GM23338 (cell line): ENCODE results near the gene FKBP9.
A peak's percentile ranks its signal among the peaks of the same experiment; 100 is the strongest.

Source experiments
- CREB1 ChIP-seq: fragments of 250-450 bp; sonication (Bioruptor Pico); IDR thresholded peaks from 2 replicates; pipeline ENCODE4 v1.5.0; 2020; ENCODE audit warnings: low read depth, mild to moderate bottlenecking, moderate library complexity
- EZH2 ChIP-seq: fragments of 200-600 bp; sonication (generic); IDR thresholded peaks from one replicate; pipeline ENCODE4 v1.8.0; 2017; ENCODE audit warnings: antibody characterized with exemption, mild to moderate bottlenecking, low read depth; ENCODE audit not compliant: unreplicated experiment
- JUNB ChIP-seq: IDR thresholded peaks from one replicate; pipeline ENCODE4 v1.6.1; 2016; ENCODE audit warnings: antibody characterized with exemption; ENCODE audit not compliant: unreplicated experiment
- POLR2AphosphoS5 ChIP-seq: IDR thresholded peaks from 2 replicates; pipeline ENCODE4 v1.6.1; 2016; ENCODE audit warnings: antibody characterized with exemption, low read depth
- STAT1 ChIP-seq: IDR thresholded peaks from one replicate; pipeline ENCODE4 v1.6.1; 2016; ENCODE audit warnings: antibody characterized with exemption; ENCODE audit not compliant: unreplicated experiment
- TF ChIP-seq, protein P1 (sequence below), 2 experiments: fragments of 200-600 bp in 1 of 2; sonication (generic) in 1 of 2; conservative IDR thresholded peaks; 2 replicates each; pipeline versions ENCODE4 v1.5.1 to v1.6.1; 2016 to 2017; ENCODE audit warnings: antibody characterized with exemption in 2 of 2, low read depth in 2 of 2, mild to moderate bottlenecking in 2 of 2, moderate library complexity in 1 of 2
- TF ChIP-seq, protein P2 (sequence below): IDR thresholded peaks from one replicate; pipeline ENCODE4 v1.6.1; 2018; ENCODE audit warnings: antibody characterized with exemption; ENCODE audit not compliant: unreplicated experiment

DNA sequence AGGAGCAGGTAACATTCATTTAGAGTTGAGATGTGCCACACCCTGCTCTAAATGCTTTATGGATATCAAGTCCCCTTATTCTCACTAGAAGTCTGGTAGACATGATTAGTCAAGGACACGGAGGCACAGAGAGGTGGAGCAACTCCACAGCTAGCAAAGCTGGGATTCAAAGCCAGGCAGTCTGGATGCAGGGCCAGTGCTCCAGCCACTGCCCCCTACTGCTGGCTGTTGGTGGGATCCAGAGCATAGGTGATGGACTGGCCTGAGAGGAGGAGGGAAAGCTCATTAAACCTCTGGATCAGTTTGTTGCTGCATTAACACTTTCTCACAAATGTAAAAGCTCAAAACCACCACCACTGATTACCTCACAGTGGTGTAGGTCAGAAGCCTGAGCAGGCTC lies 43.1 kb upstream of the FKBP9 start:
- TF ChIP-seq, protein P1, sequence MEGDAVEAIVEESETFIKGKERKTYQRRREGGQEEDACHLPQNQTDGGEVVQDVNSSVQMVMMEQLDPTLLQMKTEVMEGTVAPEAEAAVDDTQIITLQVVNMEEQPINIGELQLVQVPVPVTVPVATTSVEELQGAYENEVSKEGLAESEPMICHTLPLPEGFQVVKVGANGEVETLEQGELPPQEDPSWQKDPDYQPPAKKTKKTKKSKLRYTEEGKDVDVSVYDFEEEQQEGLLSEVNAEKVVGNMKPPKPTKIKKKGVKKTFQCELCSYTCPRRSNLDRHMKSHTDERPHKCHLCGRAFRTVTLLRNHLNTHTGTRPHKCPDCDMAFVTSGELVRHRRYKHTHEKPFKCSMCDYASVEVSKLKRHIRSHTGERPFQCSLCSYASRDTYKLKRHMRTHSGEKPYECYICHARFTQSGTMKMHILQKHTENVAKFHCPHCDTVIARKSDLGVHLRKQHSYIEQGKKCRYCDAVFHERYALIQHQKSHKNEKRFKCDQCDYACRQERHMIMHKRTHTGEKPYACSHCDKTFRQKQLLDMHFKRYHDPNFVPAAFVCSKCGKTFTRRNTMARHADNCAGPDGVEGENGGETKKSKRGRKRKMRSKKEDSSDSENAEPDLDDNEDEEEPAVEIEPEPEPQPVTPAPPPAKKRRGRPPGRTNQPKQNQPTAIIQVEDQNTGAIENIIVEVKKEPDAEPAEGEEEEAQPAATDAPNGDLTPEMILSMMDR (conservative IDR thresholded peaks at IDR 0.05; ENCODE audit: low read depth in 2 of 2) = peak in 1 of 2 experiments; percentile 41; a peak in 2 of 4 replicates
- TF ChIP-seq POLR2AphosphoS5 (no peak), JUNB (no peak), EZH2 (no peak), CREB1 (CRISPR knock-in tag) (no peak), STAT1 (no peak)
- TF ChIP-seq, protein P2, sequence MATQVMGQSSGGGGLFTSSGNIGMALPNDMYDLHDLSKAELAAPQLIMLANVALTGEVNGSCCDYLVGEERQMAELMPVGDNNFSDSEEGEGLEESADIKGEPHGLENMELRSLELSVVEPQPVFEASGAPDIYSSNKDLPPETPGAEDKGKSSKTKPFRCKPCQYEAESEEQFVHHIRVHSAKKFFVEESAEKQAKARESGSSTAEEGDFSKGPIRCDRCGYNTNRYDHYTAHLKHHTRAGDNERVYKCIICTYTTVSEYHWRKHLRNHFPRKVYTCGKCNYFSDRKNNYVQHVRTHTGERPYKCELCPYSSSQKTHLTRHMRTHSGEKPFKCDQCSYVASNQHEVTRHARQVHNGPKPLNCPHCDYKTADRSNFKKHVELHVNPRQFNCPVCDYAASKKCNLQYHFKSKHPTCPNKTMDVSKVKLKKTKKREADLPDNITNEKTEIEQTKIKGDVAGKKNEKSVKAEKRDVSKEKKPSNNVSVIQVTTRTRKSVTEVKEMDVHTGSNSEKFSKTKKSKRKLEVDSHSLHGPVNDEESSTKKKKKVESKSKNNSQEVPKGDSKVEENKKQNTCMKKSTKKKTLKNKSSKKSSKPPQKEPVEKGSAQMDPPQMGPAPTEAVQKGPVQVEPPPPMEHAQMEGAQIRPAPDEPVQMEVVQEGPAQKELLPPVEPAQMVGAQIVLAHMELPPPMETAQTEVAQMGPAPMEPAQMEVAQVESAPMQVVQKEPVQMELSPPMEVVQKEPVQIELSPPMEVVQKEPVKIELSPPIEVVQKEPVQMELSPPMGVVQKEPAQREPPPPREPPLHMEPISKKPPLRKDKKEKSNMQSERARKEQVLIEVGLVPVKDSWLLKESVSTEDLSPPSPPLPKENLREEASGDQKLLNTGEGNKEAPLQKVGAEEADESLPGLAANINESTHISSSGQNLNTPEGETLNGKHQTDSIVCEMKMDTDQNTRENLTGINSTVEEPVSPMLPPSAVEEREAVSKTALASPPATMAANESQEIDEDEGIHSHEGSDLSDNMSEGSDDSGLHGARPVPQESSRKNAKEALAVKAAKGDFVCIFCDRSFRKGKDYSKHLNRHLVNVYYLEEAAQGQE = no peak
